Endothelial cell of umbilical vein (primary cell): ENCODE results near the gene TLE7. TPM values are rescaled to one million over a fixed set of nuclear protein-coding genes. Genes with fewer than 3 reads are reported as not detected.

Source experiments
- Bru-seq: library from RNA; stranded (reverse); fragments of 400-500 nt; gene quantifications from one replicate; lab custom pipeline; 2021; lab: Mats Ljungman, UMichigan
- BruChase-seq, 2 experiments: library from RNA; stranded (reverse); fragments of 400-500 nt; gene quantifications; one replicate each; lab custom pipeline; 2021; lab: Mats Ljungman, UMichigan
- BruUV-seq: library from RNA; stranded (reverse); fragments of 400-500 nt; replicated peaks from 2 replicates; lab custom pipeline; 2021; lab: Mats Ljungman, UMichigan
- CTCF ChIA-PET: fragments of 300-600, 350-600 bp; sonication (Branson Sonifier 250); formaldehyde crosslinking; loops from one replicate; lab custom pipeline; 2021; ENCODE audit warnings: antibody characterized with exemption, inconsistent platforms; lab: Charles Lee
- POLR2A ChIA-PET: fragments of 300-600, 350-600 bp; sonication (Branson Sonifier 250); formaldehyde crosslinking; loops from one replicate; lab custom pipeline; 2021; ENCODE audit warnings: antibody characterized with exemption, inconsistent platforms; lab: Charles Lee
- DNase-seq: peaks from one replicate; pipeline ENCODE4 v3.0.0-alpha.2; 2011; ENCODE audit warnings: low read depth, low spot score
- FAIRE-seq: peaks from 2 replicates; lab custom pipeline; 2011; peaks lifted over from hg19 to GRCh38; lab: Jason Lieb, UNC
- H2AFZ ChIP-seq: 2 replicates; pipeline ENCODE4 v1.6.0; 2012; ENCODE audit warnings: low read depth, low read length, control low read depth, inconsistent platforms
- H3K27ac ChIP-seq: 2 replicates; pipeline ENCODE4 v1.5.1; 2011; ENCODE audit warnings: low read depth, mild to moderate bottlenecking, control low read depth, low read length, moderate library complexity; ENCODE audit not compliant: insufficient read depth
- H3K27me3 ChIP-seq, 2 experiments: 2 replicates each; pipeline versions ENCODE4 v1.6.0 to v1.6.1; 2011; ENCODE audit warnings: low read length in 2 of 2, mixed read lengths in 1 of 2; ENCODE audit not compliant: control insufficient read depth in 2 of 2, insufficient read depth in 2 of 2
- H3K36me3 ChIP-seq, 2 experiments: 2 replicates in 1 of 2; 3 replicates in 1 of 2; pipeline ENCODE4 v1.5.1; 2011; ENCODE audit warnings: low read length in 2 of 2, mild to moderate bottlenecking in 1 of 2, moderate library complexity in 1 of 2; ENCODE audit not compliant: control insufficient read depth in 2 of 2, insufficient read depth in 2 of 2; ENCODE audit errors: extremely low read depth in 1 of 2
- H3K4me1 ChIP-seq: 3 replicates; pipeline ENCODE4 v1.5.1; 2011; ENCODE audit warnings: mild to moderate bottlenecking, low read length; ENCODE audit not compliant: control insufficient read depth, insufficient read depth; ENCODE audit errors: extremely low read depth
- H3K4me2 ChIP-seq: 2 replicates; pipeline ENCODE4 v1.6.1; 2011; ENCODE audit warnings: low read length, control low read depth, mixed read lengths; ENCODE audit not compliant: insufficient read depth
- H3K4me3 ChIP-seq, 3 experiments: fragments of 200-600 bp in 1 of 3; sonication (generic), shearing (Covaris generic) in 1 of 3; replicated peaks in 1 of 3; 2 replicates each; pipeline ENCODE4 v1.5.1; 2011 to 2016; ENCODE audit warnings: control low read depth in 3 of 3, low read length in 3 of 3, mild to moderate bottlenecking in 2 of 3, inconsistent platforms in 1 of 3, low read depth in 1 of 3, moderate library complexity in 1 of 3; ENCODE audit not compliant: insufficient read depth in 1 of 3
- H3K79me2 ChIP-seq: 2 replicates; pipeline ENCODE4 v1.6.0; 2012; ENCODE audit warnings: low read length, inconsistent platforms; ENCODE audit not compliant: control insufficient read depth, insufficient read depth
- H3K9ac ChIP-seq: replicated peaks from 2 replicates; pipeline ENCODE3; 2011; ENCODE audit warnings: low read length, control low read depth; ENCODE audit not compliant: insufficient read depth; ENCODE audit errors: extremely low read depth
- H3K9me1 ChIP-seq: replicated peaks from 3 replicates; pipeline ENCODE4 v1.6.0; 2011; ENCODE audit warnings: mild to moderate bottlenecking, low read length; ENCODE audit not compliant: control insufficient read depth, insufficient read depth; ENCODE audit errors: extremely low read depth
- H3K9me3 ChIP-seq: replicated peaks from 2 replicates; pipeline ENCODE4 v1.5.1; 2012; ENCODE audit warnings: low read length, inconsistent platforms; ENCODE audit not compliant: control insufficient read depth, insufficient read depth
- H4K20me1 ChIP-seq: replicated peaks from 2 replicates; pipeline ENCODE3; 2011; ENCODE audit warnings: mild to moderate bottlenecking, low read length; ENCODE audit not compliant: control insufficient read depth, insufficient read depth; ENCODE audit errors: extremely low read depth
- CTCF ChIP-seq, 2 donors: IDR thresholded peaks; 1 replicate in 1 of 2; 2 replicates in 1 of 2; pipeline ENCODE4 v1.5.1; 2011; ENCODE audit warnings: low read length in 2 of 2, mild to moderate bottlenecking in 2 of 2, moderate library complexity in 2 of 2, control low read depth in 1 of 2, inconsistent platforms in 1 of 2, low read depth in 1 of 2; ENCODE audit not compliant: insufficient read depth in 1 of 2; ENCODE audit errors: extremely low read depth in 1 of 2
- EZH2 ChIP-seq: IDR thresholded peaks from 2 replicates; pipeline ENCODE4 v1.6.1; 2012; ENCODE audit warnings: borderline replicate concordance, low read depth, mild to moderate bottlenecking, moderate library complexity, low read length, inconsistent platforms; ENCODE audit not compliant: severe bottlenecking
- FOS ChIP-seq: IDR thresholded peaks from 2 replicates; pipeline ENCODE4 v1.6.1; 2011; ENCODE audit warnings: mild to moderate bottlenecking, low read length, moderate library complexity, borderline replicate concordance; ENCODE audit not compliant: insufficient read depth
- GATA2 ChIP-seq: IDR thresholded peaks from 2 replicates; pipeline ENCODE4 v1.7.0; 2011; ENCODE audit warnings: low read depth, mild to moderate bottlenecking, moderate library complexity, mixed read lengths, low read length; ENCODE audit not compliant: insufficient read length, insufficient read depth
- JUN ChIP-seq: IDR thresholded peaks from 2 replicates; pipeline ENCODE4 v1.6.1; 2011; ENCODE audit warnings: borderline replicate concordance, low read depth; ENCODE audit not compliant: insufficient read length, insufficient read depth
- MAX ChIP-seq: IDR thresholded peaks from 2 replicates; pipeline ENCODE4 v1.6.1; 2011; ENCODE audit not compliant: insufficient read depth, insufficient read length
- MYC ChIP-seq: IDR thresholded peaks from one replicate; pipeline ENCODE4 v1.6.1; 2011; ENCODE audit warnings: mild to moderate bottlenecking, low read depth, low read length
- POLR2A ChIP-seq: IDR thresholded peaks from 2 replicates; pipeline ENCODE4 v1.6.1; 2012; ENCODE audit warnings: low read depth, mild to moderate bottlenecking, control low read depth, low read length
- POLR2AphosphoS5 ChIP-seq: IDR thresholded peaks from 2 replicates; pipeline ENCODE4 v1.6.1; 2012; ENCODE audit warnings: low read depth, mild to moderate bottlenecking, control low read depth, low read length, moderate library complexity; ENCODE audit not compliant: insufficient read depth
- dilution Hi-C: fragments of 300-500 bp; cut with MboI; formaldehyde crosslinking; loops from one replicate; pipeline ENCODE4 v1.15.0; 2019; ENCODE audit warnings: low sequenced_read_pairs; ENCODE audit not compliant: extremely low pct_ligation_motif_present
- intact Hi-C: fragments of 100-400 bp; cut with micrococcal nuclease; formaldehyde crosslinking; loops from one replicate; pipeline ENCODE4 v1.10.0; 2022
- long read RNA-seq: library from polyadenylated mRNA; stranded (forward); transcript quantifications from one replicate; pipeline ENCODE4 v2.0.0, GENCODE V29; 2021
- polyA minus RNA-seq, 3 experiments: library from RNA; depleted of rRNA, polyadenylated mRNA; stranded (reverse); fragments of >200 nt; gene quantifications; 1 replicate in 1 of 3; 2 replicates in 2 of 3; pipeline ENCODE4 v1.2.3, GENCODE V29; 2011
- polyA plus RNA-seq, 4 experiments: library from polyadenylated mRNA; depleted of rRNA in 3 of 4; stranded (reverse) in 3 of 4; unstranded in 1 of 4; fragments of >200 nt; gene quantifications; 2 replicates each; pipeline versions ENCODE4 v1.2.1 to v1.2.3, GENCODE V29; 2011 to 2012; ENCODE audit warnings: missing spikeins in 1 of 4
- total RNA-seq: library from RNA; stranded (reverse); gene quantifications from 2 replicates; pipeline ENCODE4 v1.2.3, GENCODE V29; 2021

The TLE7 gene
- total RNA-seq (not detected in 2 replicates), polyA plus RNA-seq (not detected in 2 replicates), polyA minus RNA-seq (not detected in 2 replicates), Bru-seq, nascent RNA (not detected), BruChase-seq, experiment 1, labeled RNA remaining after a 6-hour chase (not detected), BruChase-seq, experiment 2, labeled RNA remaining after a 2-hour chase (not detected)
- not detected in 2 replicates for polyA plus RNA-seq (2011; cell fraction: cytosol; rRNA removed)
- not detected in 2 replicates for polyA plus RNA-seq (2011; cell fraction: nucleus; rRNA removed)
- polyA plus RNA-seq (2012): not detected in 2 replicates
- polyA minus RNA-seq (2011; cell fraction: cytosol; rRNA and poly(A)+ RNA removed): not detected
- not detected in 2 replicates for polyA minus RNA-seq (2011; cell fraction: nucleus; rRNA and poly(A)+ RNA removed)
- long read RNA-seq: 0 reads

GRCh38 chr16:71442051-71442440 lies at the start of gene TLE7:
TSS of gene TLE7 (minus strand) at chr16:71442054. CDS start at chr16:71433324, 8,730 bp downstream.
- Histone ChIP-seq H3K9me3 (peaks cover 1% of the 10 kb centered on the region), H3K4me1 (no peaks in the 10 kb centered on the region), H3K79me2 (no peaks in the 10 kb centered on the region), H3K36me3 (no peaks in the 10 kb centered on the region), H3K27me3 (no peaks in the 10 kb centered on the region), H2AFZ (no peak within 1 kb of the TSS), H3K4me3 (no peak within 1 kb of the TSS), H3K27ac (no peak within 1 kb of the TSS), H4K20me1 (no peaks in the 10 kb centered on the region), H3K4me2 (no peak within 1 kb of the TSS), H3K9me1 (no peaks in the 10 kb centered on the region), H3K9ac (no peak within 1 kb of the TSS)
- no TSS peak for BruUV-seq
- POLR2A ChIA-PET: no interaction called here
- dilution Hi-C loops (no loop called here), intact Hi-C loops (no loop called here)
- CTCF ChIA-PET: no interaction called here
- FAIRE-seq: no peak
- TF ChIP-seq MAX: no peak
- DNase-seq: no peak

- DNase-seq: no peak
- dilution Hi-C loops (no loop called here), intact Hi-C loops (no loop called here)
- Histone ChIP-seq H3K4me1 (no peaks in the 10 kb centered on the region), H3K4me2 (no peak overlapping the region), H3K27me3 (peaks cover 0 to 5% of the 10 kb centered on the region in 2 experiments), H3K27ac (no peak overlapping the region), H3K9ac (no peak overlapping the region), H3K4me3 (no peak overlapping the region), H3K36me3 (no peaks in the 10 kb centered on the region), H2AFZ (no peak overlapping the region), H3K9me1 (no peaks in the 10 kb centered on the region), H3K9me3 (no peaks in the 10 kb centered on the region), H4K20me1 (no peaks in the 10 kb centered on the region), H3K79me2 (no peaks in the 10 kb centered on the region)
- ChIA-PET POLR2A (no interaction called here), CTCF (interaction anchor here (2.5 kb wide), 1 partner anchor 8 kb away, joined by 12 read pairs; no protein-coding TSS in a partner anchor)
- TF ChIP-seq MYC: no peak
- TF ChIP-seq EZH2: no peak
- no peak for TF ChIP-seq MAX
- no peak for TF ChIP-seq FOS
- TF ChIP-seq POLR2A: no peak
- no peak for TF ChIP-seq POLR2AphosphoS5
- no peak for TF ChIP-seq CTCF (IDR thresholded peaks at IDR 0.05; ENCODE audit: extremely low read depth in 1 of 2, insufficient read depth in 1 of 2, low read depth in 1 of 2, low read length in 2 of 2)
- no peak for TF ChIP-seq GATA2
- no peak for TF ChIP-seq JUN
- no TSS peak for BruUV-seq
- no peak for FAIRE-seq
Observed at GRCh38 chr16:71491054-71491453, 49.2 kb upstream of the TLE7 start.
